Calu3 (cell line): ENCODE results near the gene NME3. TPM values are rescaled to one million over a fixed set of nuclear protein-coding genes. Genes with fewer than 3 reads are reported as not detected.

Source experiments
- BruUV-seq: library from RNA; stranded (reverse); fragments of 400-500 nt; replicated peaks from 2 replicates; lab custom pipeline; 2021; lab: Mats Ljungman, UMichigan
- CTCF ChIA-PET: fragments of 300-600 bp; sonication (Branson Sonifier 250); formaldehyde crosslinking; loops from one replicate; lab custom pipeline; 2022; ENCODE audit warnings: antibody characterized with exemption; lab: Charles Lee
- DNase-seq: peaks from one replicate; pipeline ENCODE4 v3.0.0; 2022
- H3K27ac Mint-ChIP-seq: one replicate; pipeline ENCODE4 v1.8.0; 2022; ENCODE audit warnings: mixed read lengths; ENCODE audit not compliant: unreplicated experiment
- H3K27me3 Mint-ChIP-seq: one replicate; pipeline ENCODE4 v1.8.0; 2022; ENCODE audit warnings: mixed read lengths; ENCODE audit not compliant: unreplicated experiment
- H3K36me3 Mint-ChIP-seq: one replicate; pipeline ENCODE4 v1.8.0; 2022; ENCODE audit warnings: mild to moderate bottlenecking, moderate library complexity, mixed read lengths; ENCODE audit not compliant: insufficient read depth, unreplicated experiment
- H3K4me1 Mint-ChIP-seq: one replicate; pipeline ENCODE4 v1.8.0; 2022; ENCODE audit warnings: mild to moderate bottlenecking, low read depth, mixed read lengths; ENCODE audit not compliant: unreplicated experiment
- H3K4me3 Mint-ChIP-seq: one replicate; pipeline ENCODE4 v1.8.0; 2022; ENCODE audit warnings: mild to moderate bottlenecking, low read depth, moderate library complexity, mixed read lengths; ENCODE audit not compliant: unreplicated experiment
- H3K9me3 Mint-ChIP-seq: one replicate; pipeline ENCODE4 v1.8.0; 2022; ENCODE audit warnings: low read depth, mixed read lengths; ENCODE audit not compliant: unreplicated experiment
- intact Hi-C: fragments of 100-400 bp; cut with micrococcal nuclease; formaldehyde crosslinking; loops from one replicate; pipeline ENCODE4 v1.10.0; 2022; ENCODE audit not compliant: unreplicated experiment
- total RNA-seq: library from RNA; stranded (reverse); gene quantifications from 2 replicates; pipeline ENCODE4 v1.2.3, GENCODE V29; 2022
- TF ChIP-seq, protein P1 (sequence below): fragments of 200-600 bp; IDR thresholded peaks from one replicate; pipeline ENCODE4 v1.8.0; 2022; ENCODE audit warnings: antibody characterized with exemption; ENCODE audit not compliant: unreplicated experiment

The NME3 gene
- total RNA-seq, 1 experiment from 2014 or later: 64.3 TPM

DNA sequence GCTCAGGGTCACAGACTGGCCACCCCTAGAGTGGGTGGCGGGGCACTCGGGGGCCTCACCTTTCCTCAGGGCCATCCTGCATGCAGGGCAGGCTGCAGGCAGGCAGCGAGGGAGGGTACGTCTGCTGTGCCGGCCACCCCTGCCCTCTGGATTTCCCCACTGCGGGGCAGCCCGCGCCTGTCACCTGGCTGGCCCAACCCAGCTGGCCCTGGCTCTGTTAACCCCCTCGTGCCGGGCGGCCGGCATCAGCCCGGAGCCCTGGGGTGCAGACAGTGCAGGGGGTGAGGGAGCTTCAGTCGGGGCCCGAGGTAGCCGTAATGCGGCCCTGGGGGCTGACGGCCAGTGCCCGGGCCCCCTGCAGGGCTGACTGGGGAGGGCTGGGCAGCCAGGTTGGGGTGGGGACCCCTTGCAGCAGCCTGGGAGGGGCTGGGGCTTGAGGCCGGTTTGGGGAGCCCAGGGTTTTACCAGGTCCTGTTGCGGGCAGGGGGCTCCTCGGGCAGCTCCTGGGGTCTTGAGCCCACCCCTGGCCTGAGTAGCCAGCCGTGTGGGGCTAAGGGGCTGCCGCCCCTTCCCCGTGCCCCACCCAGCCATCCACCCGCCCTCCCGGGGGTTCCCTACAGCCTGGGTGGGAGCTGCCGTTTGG, 22.4 kb upstream of the NME3 start, which contains the start of gene IGFALS:
Gene IGFALS, minus strand, starts transcription at position 128 of the 643 bp plus-strand sequence. Its CDS starts 53 bp downstream, at position 75.
- Mint-ChIP-seq H3K27ac (no peak within 1 kb of the TSS), H3K4me1 (no peaks in the 10 kb centered on the region), H3K27me3 (no peaks in the 10 kb centered on the region), H3K4me3 (no peak within 1 kb of the TSS), H3K36me3 (peaks cover 28% of the 10 kb centered on the region), H3K9me3 (peaks cover 3% of the 10 kb centered on the region)
- CTCF ChIA-PET: no interaction called here
- intact Hi-C loops: no loop called here
- no TSS peak for BruUV-seq
- TF ChIP-seq, protein P1, sequence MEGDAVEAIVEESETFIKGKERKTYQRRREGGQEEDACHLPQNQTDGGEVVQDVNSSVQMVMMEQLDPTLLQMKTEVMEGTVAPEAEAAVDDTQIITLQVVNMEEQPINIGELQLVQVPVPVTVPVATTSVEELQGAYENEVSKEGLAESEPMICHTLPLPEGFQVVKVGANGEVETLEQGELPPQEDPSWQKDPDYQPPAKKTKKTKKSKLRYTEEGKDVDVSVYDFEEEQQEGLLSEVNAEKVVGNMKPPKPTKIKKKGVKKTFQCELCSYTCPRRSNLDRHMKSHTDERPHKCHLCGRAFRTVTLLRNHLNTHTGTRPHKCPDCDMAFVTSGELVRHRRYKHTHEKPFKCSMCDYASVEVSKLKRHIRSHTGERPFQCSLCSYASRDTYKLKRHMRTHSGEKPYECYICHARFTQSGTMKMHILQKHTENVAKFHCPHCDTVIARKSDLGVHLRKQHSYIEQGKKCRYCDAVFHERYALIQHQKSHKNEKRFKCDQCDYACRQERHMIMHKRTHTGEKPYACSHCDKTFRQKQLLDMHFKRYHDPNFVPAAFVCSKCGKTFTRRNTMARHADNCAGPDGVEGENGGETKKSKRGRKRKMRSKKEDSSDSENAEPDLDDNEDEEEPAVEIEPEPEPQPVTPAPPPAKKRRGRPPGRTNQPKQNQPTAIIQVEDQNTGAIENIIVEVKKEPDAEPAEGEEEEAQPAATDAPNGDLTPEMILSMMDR: no peak
- no peak for DNase-seq

DNA sequence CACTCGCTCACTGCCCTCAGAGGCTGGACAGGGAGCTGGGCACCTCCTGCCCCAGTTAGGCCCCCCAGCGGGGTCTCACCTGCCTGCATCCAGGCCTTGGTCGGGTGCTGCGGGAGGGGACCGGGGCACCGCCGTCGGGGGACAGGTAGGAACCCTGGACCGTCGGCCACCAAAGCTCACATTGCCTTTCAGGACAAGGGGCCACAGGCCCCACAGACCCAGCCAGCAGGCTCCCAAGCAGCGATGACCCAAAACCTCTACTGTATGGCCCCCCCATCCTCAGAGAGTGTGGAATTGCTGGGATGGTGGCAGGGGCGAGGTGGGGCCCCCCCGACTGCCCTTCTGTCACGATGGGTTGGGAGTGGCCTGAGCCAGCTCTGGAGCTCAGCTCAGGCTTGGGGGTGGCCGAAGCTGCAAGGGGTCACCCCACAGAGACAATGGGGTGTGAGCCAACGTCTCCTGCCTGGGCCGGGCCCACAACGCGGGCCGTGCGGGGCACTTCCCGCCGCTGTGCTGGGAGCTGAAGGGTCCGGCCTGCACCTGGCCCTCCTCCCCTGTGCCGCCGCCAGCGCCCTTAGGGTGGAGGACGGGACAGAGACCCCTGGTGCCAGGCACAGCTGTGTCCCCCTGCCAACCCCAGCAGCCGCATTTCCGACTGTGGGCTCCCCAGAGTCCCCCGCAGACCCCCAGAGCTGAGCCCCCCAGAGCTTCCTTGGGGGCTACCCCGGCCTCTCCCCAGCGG, 21.7 kb upstream of the NME3 start:
- Mint-ChIP-seq H3K27ac (no peak overlapping the region), H3K9me3 (peaks cover 3% of the 10 kb centered on the region), H3K36me3 (peaks cover 31% of the 10 kb centered on the region), H3K27me3 (no peaks in the 10 kb centered on the region), H3K4me3 (no peak overlapping the region), H3K4me1 (no peaks in the 10 kb centered on the region)
- no TSS peak for BruUV-seq
- intact Hi-C loops: no loop called here
- CTCF ChIA-PET: interaction anchor here (0.5 to 0.6 kb wide), 2 partner anchors 10 to 393 kb away, joined by 3 to 5 read pairs; no protein-coding TSS in a partner anchor
- no peak for DNase-seq
- TF ChIP-seq, protein P1: no peak

DNA sequence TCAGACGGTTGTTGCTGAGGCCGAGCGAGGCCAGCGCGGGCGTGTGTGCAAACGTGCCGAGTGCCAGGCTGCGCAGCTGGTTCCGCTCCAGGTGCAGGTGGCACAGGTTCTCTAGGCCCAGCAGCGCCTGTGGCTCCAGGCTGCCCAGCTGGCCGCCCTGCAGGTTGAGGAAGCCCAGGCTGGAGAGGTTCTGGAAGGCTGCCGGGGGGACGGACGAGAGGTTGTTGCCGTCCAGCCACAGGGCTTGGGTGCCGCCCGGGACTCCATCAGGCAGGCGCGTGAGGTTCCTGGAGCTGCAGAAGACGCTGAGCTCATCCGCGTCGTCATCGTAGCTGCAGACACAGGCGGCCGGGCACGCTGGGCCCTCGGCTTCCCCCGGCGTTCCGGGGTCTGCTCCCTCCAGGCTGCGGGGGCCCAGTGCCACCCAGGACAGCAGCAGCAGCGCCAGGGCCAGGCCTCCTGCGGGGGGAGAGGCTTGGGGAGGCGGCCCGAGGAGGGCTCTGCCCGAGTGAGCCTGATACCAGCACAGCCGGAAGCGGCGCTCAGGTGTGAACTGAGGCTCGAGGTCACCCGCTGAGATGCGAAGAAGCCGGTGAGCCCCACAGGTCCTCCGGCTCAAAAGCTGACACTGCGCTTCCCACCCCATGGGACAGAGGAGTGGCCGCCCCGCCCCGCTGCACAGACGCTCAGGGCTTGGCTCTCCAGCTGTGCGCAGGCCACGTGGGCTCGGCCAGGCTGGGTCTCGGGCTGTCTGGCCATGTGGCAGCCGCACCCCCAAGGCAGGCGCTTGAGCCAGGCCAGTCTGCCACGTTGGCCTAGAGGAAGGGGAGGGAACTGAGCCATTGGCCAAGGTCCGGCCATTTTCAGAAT, 20.8 kb upstream of the NME3 start:
- H3K27me3 Mint-ChIP-seq: no peaks in the 10 kb centered on the region
- no peak overlapping the region for H3K4me3 Mint-ChIP-seq
- no peak for DNase-seq
- no peaks in the 10 kb centered on the region for H3K4me1 Mint-ChIP-seq
- BruUV-seq: no TSS peak
- CTCF ChIA-PET: interaction anchor here (0.6 kb wide), 1 partner anchor 11 kb away, joined by 3 read pairs; no protein-coding TSS in a partner anchor
- H3K36me3 Mint-ChIP-seq: peaks cover 37% of the 10 kb centered on the region
- H3K27ac Mint-ChIP-seq: no peak overlapping the region
- TF ChIP-seq, protein P1: no peak
- H3K9me3 Mint-ChIP-seq: peaks cover 2% of the 10 kb centered on the region
- intact Hi-C loops: no loop called here

DNA sequence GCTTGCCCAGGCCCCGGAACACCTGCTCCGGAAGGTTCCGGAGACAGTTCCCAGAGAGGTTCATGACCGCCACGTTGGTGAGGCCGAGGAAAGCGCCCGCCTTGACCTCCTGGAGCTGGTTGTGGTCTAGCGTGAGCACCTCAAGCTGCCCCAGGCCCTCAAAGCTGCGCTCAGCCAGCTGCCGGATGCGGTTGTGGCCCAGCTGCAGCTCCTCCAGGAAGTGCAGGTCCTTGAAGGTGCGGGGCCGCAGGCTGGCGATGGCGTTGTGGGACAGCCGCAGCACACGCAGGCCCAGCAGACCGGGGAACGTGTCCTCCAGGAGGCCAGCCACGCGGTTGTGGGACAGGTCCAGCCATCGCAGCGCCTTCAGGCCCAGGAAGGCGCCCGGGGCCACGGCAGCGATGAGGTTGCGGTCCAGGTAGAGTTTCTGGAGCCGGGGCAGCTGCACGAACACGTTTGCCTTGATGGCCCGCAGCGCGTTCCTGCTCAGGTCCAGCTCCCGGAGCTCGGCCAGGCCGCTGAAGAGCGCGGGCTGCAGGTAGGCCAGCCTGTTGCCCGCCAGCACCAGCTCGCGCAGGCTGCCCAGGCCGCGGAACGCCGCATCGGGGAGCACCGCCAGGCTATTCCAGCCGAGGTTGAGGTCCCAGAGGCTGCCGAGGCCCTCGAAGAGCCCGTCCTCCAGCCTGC, 20.1 kb upstream of the NME3 start:
- Mint-ChIP-seq H3K4me3 (no peak overlapping the region), H3K27me3 (no peaks in the 10 kb centered on the region), H3K4me1 (no peaks in the 10 kb centered on the region), H3K9me3 (no peaks in the 10 kb centered on the region), H3K27ac (no peak overlapping the region), H3K36me3 (peaks cover 40% of the 10 kb centered on the region)
- intact Hi-C loops: no loop called here
- TF ChIP-seq, protein P1: no peak
- DNase-seq: no peak
- CTCF ChIA-PET: no interaction called here
- no TSS peak for BruUV-seq
